Amniotic stem cell (primary cell): ENCODE results near the gene SCN5A.

ENCODE experiments used
- DNase-seq: peaks from one replicate; lab custom pipeline; 2025; lab: John Stamatoyannopoulos, UW

Gene SCN5A

GRCh38 chr3:38622336-38622735 is 27.2 kb downstream of the SCN5A start:
- no peak for DNase-seq

- no peak for DNase-seq
Measured at GRCh38 chr3:38620236-38620635, 29.3 kb downstream of the SCN5A start.

GRCh38 chr3:38618343-38618742 is 31.1 kb downstream of the SCN5A start:
- DNase-seq = no peak

GRCh38 chr3:38617586-38617985 is 31.9 kb downstream of the SCN5A start:
- DNase-seq = no peak

- DNase-seq = no peak
Measured at GRCh38 chr3:38617137-38617536, 32.4 kb downstream of the SCN5A start.

GRCh38 chr3:38616658-38617057 is 32.8 kb downstream of the SCN5A start:
- no peak for DNase-seq

GRCh38 chr3:38616111-38616510 is 33.4 kb downstream of the SCN5A start:
- DNase-seq = no peak

GRCh38 chr3:38614651-38615352 is 34.7 kb downstream of the SCN5A start:
- DNase-seq = no peak

GRCh38 chr3:38614091-38614490 is 35.4 kb downstream of the SCN5A start:
- DNase-seq = no peak

GRCh38 chr3:38613426-38613825 is 36.1 kb downstream of the SCN5A start:
- no peak for DNase-seq

GRCh38 chr3:38611866-38612265 is 37.6 kb downstream of the SCN5A start:
- no peak for DNase-seq

- DNase-seq = no peak
Measured at GRCh38 chr3:38610934-38611333, 38.6 kb downstream of the SCN5A start.

GRCh38 chr3:38610436-38610835 is 39.1 kb downstream of the SCN5A start:
- no peak for DNase-seq

- no peak for DNase-seq
Measured at GRCh38 chr3:38609386-38610111, 39.9 kb downstream of the SCN5A start.

- DNase-seq = no peak
Measured at GRCh38 chr3:38608961-38609360, 40.5 kb downstream of the SCN5A start.

- no peak for DNase-seq
Measured at GRCh38 chr3:38608086-38608775, 41.3 kb downstream of the SCN5A start.

- no peak for DNase-seq
Measured at GRCh38 chr3:38606561-38606960, 42.9 kb downstream of the SCN5A start.

- DNase-seq = no peak
Measured at GRCh38 chr3:38605981-38606380, 43.5 kb downstream of the SCN5A start.

GRCh38 chr3:38604246-38604645 is 45.2 kb downstream of the SCN5A start:
- DNase-seq = no peak

- no peak for DNase-seq
Measured at GRCh38 chr3:38603731-38604131, 45.8 kb downstream of the SCN5A start.

GRCh38 chr3:38602576-38603250 is 46.8 kb downstream of the SCN5A start:
- DNase-seq = no peak

GRCh38 chr3:38601956-38602550 is 47.4 kb downstream of the SCN5A start:
- DNase-seq = no peak
